Measurements from ENCODE around the gene COL4A5.

DNA sequence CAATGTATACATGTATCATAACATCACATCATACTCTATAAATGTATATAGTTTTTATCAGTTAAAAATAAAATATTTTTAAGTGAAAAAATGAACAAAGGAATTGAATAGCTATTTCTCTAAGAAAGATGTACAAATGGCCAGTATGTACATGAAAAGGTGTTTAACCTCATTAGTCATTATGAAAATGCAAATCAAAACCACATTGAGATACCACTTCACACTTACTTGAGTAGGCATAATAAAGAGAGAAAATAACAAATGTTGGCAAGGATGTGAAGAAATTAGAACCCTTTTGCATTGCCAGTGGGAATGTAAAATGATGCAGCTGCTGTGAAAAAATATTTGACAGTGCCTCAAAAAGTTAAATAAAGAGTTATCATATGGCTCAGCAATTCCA lies 201.2 kb downstream of the COL4A5 start:
- TF ChIP-seq GABPA (IDR thresholded peaks at IDR 0.05; ENCODE audit: low read depth), result no peak
- TF ChIP-seq SPI1 (IDR thresholded peaks at IDR 0.05; ENCODE audit: borderline replicate concordance, low read depth), result no peak
